ENCODE data around the gene PDLIM4.

The PDLIM4 gene, protein sequence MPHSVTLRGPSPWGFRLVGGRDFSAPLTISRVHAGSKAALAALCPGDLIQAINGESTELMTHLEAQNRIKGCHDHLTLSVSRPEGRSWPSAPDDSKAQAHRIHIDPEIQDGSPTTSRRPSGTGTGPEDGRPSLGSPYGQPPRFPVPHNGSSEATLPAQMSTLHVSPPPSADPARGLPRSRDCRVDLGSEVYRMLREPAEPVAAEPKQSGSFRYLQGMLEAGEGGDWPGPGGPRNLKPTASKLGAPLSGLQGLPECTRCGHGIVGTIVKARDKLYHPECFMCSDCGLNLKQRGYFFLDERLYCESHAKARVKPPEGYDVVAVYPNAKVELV

DNA sequence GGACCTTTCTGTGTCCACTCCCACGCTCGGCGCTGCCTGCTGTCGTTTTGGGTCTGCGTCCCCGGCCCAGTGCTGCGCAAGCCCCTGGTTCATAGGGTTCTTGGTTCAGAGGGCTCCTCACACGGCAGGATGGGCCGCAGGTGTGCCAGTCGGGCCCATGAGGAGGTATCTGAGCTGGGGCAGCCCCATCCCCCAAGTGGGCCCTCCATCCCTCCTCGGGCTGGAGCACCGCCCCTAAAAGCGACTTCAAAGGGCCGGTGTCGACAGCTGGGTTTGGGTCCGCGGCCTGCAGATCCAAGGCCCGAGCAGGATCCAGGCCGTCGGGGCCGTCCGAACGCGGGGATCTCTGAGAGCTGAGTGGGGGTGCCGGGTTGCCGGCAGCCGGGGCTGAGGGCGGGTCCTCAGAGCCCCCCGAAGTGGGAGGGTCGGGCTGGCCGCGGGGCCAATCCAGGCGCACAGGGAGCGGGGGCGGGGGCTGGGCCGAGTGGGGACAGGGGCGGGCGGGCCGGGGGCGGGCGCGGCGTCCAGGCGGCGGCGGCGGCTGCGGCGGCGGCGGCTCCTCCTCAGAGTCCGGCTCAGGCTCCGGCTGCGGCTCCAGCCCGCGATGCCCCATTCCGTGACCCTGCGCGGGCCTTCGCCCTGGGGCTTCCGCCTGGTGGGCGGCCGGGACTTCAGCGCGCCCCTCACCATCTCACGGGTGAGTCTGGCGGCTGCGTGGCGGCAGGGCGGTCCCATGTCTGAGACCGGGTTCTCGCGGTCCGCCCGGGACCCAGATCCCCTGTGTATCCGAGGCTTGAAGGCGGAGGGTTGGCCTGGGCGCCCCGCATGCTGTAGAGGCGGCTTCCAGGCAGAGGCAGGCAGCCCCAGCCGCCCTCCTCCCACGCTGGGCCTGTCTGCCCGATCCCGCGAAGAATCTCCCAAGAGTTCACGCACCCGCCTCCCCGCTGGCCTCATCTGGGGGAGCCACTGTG is at the start of gene PDLIM4:
TSS of gene PDLIM4 (plus strand) at position 566 of the 971 bp plus-strand sequence. CDS start at position 605, 39 bp downstream.
- no peak for DNase-seq

DNA sequence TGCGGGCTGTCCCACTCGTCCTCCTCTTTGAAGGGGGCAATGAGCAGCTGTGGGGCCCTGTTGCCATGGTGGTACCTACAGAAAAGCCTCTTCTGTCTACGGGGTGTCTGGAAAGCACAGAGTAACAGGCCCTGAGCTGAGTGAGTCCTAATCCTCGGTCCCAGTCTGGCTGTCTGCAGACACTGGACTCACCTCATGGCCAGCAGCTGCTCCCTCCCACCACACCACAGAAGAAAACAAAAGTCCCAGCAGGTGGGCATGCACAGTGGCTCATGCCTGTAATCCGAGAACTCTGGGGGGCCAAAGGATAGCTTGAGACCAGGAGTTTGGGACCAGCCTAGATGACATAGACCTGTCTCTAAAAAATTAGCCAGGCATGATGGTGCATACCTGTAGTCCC is 49.7 kb upstream of the PDLIM4 start:
- no peak for DNase-seq

DNA sequence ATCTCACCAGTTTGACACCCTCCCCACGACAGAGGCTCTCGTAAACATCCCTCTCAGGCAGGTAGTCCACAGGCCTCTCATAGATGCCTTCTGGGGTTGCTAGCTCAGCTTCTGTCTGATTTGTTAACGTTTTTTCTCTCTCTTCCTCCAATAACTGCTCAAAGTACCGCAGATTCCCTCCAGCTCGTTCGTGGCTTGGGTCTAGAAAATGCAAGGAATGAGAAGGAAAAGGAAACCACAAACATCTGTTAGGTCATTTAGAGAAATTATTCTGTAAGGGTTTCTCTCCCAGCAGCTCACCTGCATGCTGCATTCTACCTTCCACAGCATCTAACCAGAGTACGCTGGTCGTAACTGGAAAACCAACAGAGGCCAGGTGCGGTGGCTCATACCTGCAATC is 48.4 kb upstream of the PDLIM4 start:
- DNase-seq = no peak

DNA sequence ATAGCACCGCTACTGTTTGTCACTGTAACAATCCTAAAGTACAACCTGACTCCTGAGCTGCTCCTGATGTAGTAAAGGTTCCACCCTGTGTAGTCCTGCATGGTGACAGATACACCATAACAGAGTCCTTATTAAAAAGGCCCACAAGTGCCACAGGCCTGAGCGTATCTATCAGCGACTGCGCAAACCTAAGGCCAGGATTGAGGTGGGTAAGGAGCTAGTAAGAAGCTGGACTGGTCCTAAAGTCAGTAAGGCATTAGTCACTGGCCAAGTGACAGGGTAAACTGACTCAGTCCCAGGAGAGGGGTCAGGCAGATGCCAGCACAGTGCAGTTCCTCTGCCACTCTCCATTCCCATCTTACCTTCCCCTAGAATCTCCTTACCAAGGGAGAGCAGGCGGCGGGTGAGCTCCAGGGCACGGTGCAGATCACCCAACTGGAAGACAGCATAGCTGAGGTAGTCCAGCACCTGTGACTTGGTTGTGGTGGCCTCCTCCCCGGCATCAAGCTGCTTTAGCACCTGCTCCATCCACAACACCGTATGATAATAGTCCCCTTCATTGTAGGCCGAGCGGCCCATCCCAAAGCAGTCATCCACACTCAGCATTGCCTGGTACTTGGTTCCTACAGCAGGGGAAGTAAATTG is 47.5 kb upstream of the PDLIM4 start:
- no peak for DNase-seq

DNA sequence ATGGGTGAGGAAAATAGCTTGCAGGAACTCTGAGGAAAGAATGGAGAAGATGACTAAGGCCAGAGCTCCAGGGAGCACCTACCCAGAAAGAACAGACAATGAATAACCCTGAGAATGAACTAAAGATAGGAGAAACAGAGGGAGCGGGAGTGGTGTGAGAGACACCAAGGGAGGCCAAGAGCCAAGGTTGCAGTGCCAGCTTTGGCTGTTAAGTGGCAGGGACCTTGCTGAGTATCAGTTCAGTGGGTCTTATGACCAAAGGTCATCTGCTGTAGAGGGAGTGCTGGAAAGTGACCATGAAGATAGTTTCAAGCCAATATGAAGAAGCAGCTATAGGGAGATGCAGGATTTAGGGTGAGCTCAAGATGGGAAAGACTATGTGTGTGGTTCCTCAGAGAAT is 46.6 kb upstream of the PDLIM4 start:
- DNase-seq = no peak

DNA sequence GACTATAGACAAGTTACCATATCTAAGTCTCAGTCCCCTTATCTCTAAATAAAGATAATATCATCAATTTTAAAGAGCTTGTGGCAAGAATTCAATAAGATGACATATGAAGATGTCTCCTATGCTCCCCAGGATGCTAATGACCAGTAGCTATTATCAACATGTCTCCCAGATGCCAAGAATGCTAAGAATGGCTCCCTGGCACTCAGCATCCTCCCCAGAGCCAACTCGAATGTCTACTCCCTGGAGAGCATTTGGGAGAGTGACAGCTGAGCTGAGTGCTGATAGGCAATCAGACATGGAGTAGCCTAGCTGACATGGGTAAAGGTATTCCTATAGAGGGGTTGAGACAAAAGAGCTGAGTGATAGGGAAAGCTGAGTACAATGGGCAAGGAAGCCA is 45.7 kb upstream of the PDLIM4 start:
- DNase-seq = no peak

DNA sequence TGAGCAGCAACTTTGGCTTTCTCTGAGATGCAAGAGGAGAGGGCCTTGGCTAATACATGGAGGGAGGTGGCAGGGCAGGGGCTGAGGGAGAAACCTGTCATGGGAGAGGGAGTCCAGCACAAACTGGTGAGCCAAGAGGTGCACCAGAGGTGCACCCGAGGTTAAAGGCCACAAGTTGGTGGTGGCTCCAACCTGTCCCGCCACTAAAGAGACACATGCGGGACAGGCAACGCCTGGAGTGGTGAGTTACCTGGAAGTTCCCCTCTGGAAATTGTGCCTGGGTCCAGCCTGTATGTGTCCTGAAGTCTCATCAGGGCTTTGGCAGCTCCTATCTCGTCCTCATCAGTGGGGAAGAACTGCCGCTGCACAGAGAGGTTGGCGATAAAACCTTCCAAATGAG is 43.8 kb upstream of the PDLIM4 start:
- no peak for DNase-seq

DNA sequence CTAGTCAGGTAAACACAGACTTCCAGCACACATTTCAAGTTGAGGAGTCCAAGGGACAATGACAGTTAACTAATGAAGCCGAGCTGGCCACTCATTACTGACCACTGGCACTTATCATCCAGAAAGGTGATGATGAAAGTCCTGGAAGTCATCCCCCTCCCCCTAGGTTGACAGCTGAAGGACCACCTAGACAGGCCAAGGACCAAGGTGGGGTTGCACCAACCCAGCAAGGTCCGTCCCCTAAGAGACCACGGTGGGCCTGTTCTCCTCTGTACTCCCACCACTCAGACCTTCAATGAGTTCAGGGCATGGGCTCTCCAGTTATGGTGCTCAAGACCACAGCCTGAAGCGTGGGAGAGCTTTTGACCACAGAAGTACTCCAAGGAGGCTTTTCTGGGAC is 43.0 kb upstream of the PDLIM4 start:
- no peak for DNase-seq

DNA sequence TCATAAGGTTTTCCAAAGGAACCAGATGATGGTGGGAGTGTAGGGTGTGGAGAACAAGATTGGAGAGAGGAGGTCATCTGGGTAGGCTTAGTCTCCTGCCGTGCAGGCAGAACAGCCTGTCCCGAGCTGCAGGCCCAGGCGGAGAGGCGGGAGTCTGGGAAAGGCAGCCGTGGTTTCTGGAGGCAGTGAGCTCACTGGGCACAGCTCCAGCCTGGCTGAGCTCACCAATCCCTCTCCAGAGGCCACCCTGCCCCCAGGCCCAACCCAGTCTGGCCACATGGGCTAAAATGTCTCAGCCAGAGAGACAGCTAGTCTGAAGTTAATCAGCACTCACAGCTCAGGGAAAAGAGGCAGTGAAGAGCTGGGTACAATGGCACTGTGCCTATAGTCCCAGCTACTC is 42.2 kb upstream of the PDLIM4 start:
- no peak for DNase-seq

DNA sequence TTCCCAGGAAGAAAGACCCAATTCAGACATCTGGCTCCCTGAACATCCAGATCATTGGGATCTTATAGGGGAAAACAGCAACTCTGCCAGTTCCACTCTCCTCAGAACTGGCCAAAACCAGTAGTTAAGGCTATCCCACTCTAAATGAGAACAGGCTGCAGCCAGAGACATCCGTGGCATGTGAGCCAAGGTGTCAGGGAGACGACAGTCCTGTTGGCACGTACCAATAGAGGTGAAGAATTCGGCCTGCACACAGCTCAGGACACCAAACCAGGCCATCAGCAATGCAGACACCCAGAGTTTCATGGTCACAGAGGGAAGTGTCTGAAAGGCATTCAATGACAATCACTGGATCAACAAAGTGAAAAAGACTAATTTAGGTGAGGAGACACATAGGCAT is 39.2 kb upstream of the PDLIM4 start:
- DNase-seq = no peak

DNA sequence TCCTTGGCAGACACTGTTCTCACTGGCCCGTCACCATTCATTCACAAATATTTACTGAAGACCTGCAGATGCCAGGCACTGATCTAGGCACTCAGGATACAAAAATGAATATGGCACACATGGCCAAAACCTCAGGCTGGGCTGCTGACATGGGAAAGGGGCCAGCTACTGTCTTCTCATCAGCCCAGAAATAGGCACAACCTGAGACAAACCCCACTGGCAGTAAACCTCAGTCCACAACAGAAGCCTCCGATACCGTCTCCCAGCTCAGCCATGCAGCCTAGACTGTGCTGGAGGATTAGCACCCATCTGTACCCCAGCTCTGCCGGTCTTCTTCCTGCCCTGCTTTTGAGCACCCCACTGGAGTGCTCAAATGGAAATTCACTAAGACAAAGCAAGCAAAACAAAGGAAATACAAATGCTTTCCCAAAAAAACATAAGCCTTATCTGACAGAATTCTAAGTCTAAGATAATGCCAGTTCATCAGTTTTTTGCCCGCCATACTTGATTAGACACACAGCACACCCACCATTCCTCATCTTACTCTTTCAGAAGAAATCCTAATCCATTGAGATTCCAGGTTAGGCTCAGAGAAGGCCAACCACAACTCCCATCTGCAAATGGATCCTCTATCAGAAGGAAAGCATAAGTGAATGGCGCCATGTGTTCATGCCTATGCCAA is 38.1 kb upstream of the PDLIM4 start:
- DNase-seq = no peak

DNA sequence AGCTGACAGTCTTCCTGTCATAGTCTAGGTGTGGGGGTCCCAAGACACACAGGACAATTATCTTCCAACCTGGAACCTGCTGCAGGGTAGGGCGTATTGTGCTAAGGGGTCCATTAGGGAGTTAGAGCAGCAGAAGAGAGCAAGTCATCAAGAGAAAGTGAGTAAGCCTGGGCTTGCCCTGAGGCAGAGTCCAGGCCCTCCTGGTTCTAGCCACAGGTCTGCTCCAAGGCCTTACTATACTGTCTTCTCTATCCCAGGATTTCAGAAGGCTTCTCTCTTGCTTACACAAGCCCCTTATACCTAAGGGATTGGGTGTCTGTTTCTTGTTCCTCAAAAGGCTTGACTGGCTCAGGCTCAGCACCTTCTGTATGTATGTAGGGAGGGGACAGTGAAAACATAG is 37.5 kb upstream of the PDLIM4 start:
- no peak for DNase-seq

DNA sequence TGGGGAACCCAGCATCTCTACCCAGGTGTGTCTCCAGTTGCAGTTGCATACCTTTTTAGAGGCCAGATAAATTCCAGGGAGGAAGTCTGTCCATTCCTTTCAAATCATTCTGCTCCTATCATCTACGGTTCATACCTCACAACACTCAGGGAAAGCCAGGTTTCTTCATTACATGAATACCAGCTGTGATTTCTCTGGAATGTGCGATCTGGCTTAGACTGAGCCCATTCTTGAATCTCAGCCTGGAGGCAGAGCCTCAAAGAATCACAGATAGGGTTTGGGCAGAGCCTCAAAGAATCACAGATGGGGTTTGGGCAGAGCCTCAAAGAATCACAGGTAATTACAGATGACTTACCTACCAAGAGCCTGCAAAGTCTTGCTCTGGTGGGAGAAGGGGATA is 37.0 kb upstream of the PDLIM4 start:
- DNase-seq = no peak

DNA sequence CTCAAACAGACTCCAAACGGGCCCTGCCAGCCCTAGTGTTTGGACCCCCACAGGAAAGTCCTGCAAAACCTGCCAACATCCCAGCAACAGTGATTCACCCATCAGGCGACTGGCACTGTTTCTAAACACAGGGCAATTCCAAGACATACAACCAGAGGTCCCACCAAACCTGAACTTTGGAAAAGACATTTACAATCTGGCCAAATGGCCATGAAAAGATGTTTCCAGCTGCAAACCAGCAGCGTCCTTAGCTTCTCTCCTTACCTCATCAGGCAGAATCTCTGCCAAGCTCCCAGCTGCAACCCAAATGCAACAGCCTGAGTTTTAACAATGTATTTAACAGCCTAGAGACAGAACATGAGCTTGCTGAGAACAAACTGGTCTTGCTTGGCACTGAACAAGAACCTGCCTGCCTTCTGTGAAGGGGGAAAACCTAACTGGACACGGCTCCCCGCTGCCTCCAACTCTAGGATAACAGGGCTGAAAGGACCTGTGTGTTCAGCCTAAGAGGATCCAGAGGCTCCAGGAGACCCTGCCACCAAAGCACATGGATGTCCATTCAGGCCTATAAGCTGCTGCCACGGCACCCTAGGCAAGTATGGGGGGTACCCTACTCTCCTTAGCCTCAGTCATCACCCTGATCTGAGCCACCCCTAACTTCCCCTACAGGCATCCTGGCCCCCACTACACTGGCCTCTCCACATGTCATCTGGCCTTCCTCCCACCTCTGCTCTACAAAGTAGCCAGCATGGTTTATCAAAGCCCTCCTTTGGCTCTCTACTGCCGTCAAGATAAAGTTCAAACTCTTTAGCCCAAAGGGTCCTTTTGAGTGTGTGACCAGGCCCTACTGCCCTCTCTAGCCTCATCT is 35.5 kb upstream of the PDLIM4 start:
- no peak for DNase-seq

DNA sequence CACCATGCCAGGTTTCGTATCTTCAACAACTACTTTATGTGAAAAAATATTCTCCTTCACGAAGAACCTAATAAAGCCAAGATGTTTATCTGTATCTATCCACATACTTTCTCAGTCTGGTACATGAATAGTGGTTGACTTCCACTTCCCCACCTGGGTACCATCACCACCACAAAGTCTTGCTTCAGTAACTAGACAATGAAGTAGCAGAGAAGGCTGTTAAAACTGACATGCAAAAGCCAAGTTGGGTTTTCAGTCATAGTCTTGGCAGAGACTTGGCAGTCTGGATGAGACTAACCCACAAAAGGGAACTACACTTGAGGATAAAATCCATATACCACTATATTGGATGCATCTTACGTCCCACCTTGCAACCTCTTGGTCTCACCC is 34.9 kb upstream of the PDLIM4 start:
- DNase-seq = no peak

DNA sequence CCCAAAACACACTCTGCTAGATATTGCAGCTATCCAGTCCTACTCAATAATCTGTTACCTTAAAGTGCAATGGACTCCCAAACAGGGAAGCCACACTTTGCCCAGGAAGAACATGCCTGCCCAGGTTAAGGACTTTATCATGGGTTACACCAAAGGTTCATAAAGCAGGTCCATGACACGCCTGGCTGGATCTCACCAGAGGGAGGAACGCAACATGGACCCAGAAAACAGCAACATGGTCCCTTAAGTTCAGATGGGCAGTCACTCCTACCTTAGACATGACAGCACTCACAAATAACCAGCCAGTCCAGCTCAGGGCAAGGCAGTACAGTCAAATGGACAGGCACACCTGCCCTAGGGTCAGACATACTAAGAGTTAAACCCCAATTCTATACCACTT is 33.6 kb upstream of the PDLIM4 start:
- DNase-seq = no peak

DNA sequence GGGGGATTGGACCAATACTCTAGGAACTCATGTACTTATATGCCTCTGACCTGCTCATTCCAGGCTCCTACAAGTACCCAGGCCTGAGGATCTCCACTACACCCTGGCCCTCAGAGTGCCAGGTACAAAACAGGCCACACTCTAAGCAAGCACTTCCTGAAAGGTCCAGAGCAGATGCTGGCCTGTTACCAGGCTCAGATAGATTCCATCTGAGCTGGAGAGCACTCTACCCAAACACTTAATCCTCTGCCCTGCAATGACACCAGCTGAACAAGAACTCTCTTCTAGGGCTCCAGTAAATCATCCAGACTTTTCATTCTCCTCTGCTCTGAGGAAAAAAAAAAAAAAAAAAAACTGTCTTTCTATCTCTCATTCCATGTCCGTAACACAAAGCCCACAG is 32.8 kb upstream of the PDLIM4 start:
- DNase-seq = no peak

DNA sequence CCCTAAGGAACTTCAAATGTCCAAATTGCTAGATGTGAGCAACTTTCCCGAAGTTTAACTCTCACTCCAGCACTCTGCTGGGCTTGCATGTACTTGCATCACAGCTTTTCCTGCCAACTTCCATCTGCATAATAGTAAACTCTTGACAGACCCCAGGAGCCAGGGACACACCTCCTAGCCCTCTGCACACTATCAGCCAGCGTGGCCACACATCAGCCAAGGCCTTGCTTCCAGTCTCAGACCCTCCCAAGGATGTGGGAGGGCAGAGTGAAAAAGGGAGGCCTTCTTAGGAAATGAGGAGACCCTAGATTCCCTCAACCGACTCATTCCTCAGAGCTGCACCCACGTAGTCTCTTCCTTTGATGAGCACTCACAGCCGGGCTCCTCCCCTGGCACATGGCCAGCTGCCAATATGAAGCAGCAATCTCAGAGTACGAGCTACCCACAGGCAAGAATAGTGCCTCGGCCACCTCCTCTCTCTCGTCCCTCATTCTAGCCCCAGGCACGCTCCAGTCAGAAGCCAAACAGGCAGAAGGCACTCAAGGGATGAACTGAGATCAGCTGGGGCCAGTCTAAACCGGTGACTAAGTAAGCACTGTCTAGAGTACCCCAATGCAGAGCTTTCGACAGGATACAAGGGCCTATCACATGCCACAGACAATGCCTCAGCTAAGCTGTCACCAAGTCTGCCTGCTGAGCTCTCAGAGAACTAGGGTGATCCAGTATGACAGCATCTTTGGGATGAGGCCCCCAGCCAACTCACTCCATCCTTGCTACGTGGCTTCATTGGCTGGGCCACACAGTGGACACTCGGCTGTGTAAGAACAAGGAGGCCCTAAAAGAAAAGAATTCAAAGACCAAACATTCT is 32.1 kb upstream of the PDLIM4 start:
- DNase-seq = no peak

DNA sequence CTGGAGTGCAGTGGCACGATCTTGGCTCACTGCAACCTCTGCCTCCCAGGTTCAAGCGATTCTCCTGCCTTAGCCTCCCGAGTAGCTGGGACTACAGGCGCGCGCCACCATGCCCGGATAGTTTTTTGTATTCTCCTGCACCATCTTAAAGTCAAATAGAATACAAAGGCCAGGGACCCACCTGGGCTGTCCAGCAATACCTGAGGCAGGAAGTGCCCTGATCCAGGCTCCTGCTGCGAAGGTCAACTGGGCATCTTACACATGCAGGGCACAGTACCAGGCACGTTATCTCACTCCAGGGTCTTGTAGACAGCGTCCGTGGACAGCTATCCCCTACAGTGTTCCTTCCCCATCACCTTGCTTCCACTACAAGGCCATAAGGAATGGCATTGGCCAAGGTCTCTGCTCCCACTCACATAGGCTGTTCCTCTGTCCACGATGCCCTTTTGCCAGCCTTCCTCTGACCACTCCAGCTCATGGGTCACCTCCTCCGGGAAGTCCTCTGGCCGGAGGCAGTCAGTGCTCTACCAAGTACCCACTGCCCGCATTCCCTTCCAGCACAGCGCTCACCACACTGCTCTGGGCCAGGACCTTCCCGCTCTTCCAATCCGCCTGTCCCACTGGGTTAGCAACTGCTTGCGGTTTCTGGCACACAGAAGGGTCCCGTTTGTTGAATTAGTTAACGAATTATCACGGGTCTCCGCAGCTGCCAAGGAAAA is 30.8 kb upstream of the PDLIM4 start:
- DNase-seq = no peak

DNA sequence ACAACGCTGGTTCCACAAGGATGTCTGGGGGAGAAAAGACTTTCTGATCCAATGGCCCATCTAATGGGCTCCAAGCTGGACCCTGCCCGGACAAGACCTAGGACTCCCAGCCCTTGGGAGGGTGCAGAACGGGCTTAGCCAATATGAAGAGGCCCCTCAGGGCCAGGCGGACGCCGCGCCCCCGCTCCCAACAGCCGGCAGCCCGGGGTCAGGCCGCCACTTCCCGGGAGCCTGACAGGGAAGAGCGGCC is 30.3 kb upstream of the PDLIM4 start:
- DNase-seq = no peak

All from NCI-H2171 (cell line).